ENCODE results near the gene MLEC.

Gene MLEC

DNA sequence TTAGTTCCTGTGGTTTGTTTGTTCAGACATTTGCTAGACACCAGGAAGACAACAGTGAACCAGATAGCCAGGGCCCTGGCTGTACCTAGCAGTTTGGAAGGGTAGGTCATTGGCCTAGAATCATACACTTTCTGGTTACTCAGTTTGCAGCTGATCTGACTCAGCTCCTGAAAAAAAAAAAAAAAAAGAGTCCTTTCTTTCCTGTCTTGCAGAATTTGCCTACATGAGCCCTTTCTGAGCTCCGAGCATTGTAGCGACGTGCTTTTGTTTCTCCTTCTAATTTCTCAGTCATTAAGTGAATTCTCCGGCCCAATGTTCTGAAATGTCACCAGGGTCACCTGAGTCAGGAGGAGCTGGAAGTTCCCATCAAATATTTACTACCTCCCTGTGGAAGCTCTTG, 44.1 kb upstream of the MLEC start:
- H3K36me3 ChIP-seq (ENCODE audit: control insufficient read depth, insufficient read depth, low read length), result no peaks in the 10 kb centered on the region
- H2AFZ ChIP-seq, result peak overlapping the region; percentile 50
- peaks cover 41% of the 10 kb centered on the region for H3K4me1 ChIP-seq
- H3K27me3 ChIP-seq (ENCODE audit: control insufficient read depth, insufficient read depth, low read length), result no peaks in the 10 kb centered on the region
- H3K27ac ChIP-seq, result peak overlapping the region; percentile 43
- peaks cover 24% of the 10 kb centered on the region for H3K79me2 ChIP-seq
- H3K9me3 ChIP-seq (ENCODE audit: control insufficient read depth, low read length), result no peaks in the 10 kb centered on the region
- H3K9ac ChIP-seq, result no peak overlapping the region
- no peak overlapping the region for H3K4me2 ChIP-seq (ENCODE audit: low read length)
- TF ChIP-seq, protein P1, sequence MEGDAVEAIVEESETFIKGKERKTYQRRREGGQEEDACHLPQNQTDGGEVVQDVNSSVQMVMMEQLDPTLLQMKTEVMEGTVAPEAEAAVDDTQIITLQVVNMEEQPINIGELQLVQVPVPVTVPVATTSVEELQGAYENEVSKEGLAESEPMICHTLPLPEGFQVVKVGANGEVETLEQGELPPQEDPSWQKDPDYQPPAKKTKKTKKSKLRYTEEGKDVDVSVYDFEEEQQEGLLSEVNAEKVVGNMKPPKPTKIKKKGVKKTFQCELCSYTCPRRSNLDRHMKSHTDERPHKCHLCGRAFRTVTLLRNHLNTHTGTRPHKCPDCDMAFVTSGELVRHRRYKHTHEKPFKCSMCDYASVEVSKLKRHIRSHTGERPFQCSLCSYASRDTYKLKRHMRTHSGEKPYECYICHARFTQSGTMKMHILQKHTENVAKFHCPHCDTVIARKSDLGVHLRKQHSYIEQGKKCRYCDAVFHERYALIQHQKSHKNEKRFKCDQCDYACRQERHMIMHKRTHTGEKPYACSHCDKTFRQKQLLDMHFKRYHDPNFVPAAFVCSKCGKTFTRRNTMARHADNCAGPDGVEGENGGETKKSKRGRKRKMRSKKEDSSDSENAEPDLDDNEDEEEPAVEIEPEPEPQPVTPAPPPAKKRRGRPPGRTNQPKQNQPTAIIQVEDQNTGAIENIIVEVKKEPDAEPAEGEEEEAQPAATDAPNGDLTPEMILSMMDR (IDR thresholded peaks at IDR 0.05), result no peak
- H3K4me3 ChIP-seq (ENCODE audit: low read depth, low read length), result no peak overlapping the region

DNA sequence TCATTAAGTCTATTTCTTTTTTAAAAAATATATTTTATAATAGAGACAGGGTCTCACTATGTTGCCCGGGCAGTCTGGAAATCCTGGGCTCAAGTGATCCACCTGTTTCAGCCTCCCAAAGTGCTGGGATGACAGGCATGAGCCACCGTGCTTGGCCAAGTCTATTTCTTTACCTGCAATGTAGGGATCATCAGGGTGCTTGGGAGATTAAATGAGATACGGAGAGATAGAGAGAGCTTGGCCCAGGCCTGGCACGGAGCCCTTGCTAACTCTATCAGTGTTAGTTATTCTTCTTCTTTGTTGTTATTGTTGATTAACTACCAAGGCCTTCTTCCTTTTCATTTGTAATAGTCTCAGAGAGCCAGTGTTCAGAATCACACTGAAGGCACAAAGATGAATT, 43.4 kb upstream of the MLEC start:
- no peaks in the 10 kb centered on the region for H3K9me3 ChIP-seq (ENCODE audit: control insufficient read depth, low read length)
- H3K79me2 ChIP-seq, result peaks cover 31% of the 10 kb centered on the region
- H3K27me3 ChIP-seq (ENCODE audit: control insufficient read depth, insufficient read depth, low read length), result no peaks in the 10 kb centered on the region
- H2AFZ ChIP-seq, result no peak overlapping the region
- peaks cover 48% of the 10 kb centered on the region for H3K4me1 ChIP-seq
- no peak overlapping the region for H3K4me2 ChIP-seq (ENCODE audit: low read length)
- no peaks in the 10 kb centered on the region for H3K36me3 ChIP-seq (ENCODE audit: control insufficient read depth, insufficient read depth, low read length)
- no peak overlapping the region for H3K9ac ChIP-seq
- TF ChIP-seq, protein P1 (IDR thresholded peaks at IDR 0.05), result no peak
- H3K27ac ChIP-seq, result peak overlapping the region; percentile 11
- no peak overlapping the region for H3K4me3 ChIP-seq (ENCODE audit: low read depth, low read length)

DNA sequence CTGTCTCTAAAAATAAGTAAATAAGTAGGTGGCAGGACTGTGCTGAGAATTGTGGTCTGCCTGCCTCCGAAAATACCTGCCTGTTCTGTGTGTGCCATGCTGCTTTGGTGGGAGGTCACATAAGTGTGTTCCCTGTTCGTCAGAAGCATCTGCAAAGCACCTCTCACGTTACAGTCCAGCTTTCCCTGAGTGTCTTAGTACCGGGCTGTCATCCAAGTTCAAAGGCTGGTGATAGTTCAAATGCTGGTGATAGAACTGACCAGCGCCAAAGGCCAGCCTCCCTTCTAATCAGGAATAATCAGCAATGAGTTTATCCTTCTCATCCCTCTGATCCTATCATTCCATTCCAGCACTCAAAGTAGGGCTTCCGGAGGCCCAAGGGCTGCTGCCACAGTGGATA, 40.9 kb upstream of the MLEC start:
- no peaks in the 10 kb centered on the region for H3K27me3 ChIP-seq (ENCODE audit: control insufficient read depth, insufficient read depth, low read length)
- H3K27ac ChIP-seq, result peak overlapping the region; percentile 83

DNA sequence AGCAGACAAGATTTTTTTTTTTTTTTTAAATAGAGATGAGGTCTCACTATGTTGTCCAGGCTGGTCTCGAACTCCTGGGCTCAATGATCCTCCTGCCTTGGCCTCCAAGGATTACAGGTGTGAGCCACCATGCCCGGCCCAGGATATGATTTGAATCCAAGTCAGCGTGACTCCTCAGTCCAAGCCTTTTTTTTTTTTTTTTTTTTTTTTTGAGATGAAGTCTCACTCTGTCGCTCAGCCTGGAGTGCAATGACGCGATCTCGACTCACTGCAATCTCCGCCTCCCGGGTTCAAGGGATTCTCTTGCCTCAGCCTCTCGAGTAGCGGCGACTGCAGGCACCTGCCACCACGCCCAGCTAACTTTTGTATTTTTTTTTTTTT, 39.6 kb upstream of the MLEC start:
- Histone ChIP-seq H3K9ac (no peak overlapping the region), H3K4me1 (peaks cover 45% of the 10 kb centered on the region), H3K27me3 (ENCODE audit: control insufficient read depth, insufficient read depth, low read length) (no peaks in the 10 kb centered on the region), H3K4me2 (ENCODE audit: low read length) (no peak overlapping the region), H3K4me3 (ENCODE audit: low read depth, low read length) (no peak overlapping the region), H3K27ac (peak overlapping the region; percentile 83), H3K79me2 (peaks cover 28% of the 10 kb centered on the region), H2AFZ (no peak overlapping the region), H3K9me3 (ENCODE audit: control insufficient read depth, low read length) (no peaks in the 10 kb centered on the region), H3K36me3 (ENCODE audit: control insufficient read depth, insufficient read depth, low read length) (no peaks in the 10 kb centered on the region)
- TF ChIP-seq, protein P1 (IDR thresholded peaks at IDR 0.05), result no peak

More for the DNA sequence above, 40.9 kb upstream of the MLEC start:
- Histone ChIP-seq H2AFZ (peak overlapping the region; percentile 29), H3K79me2 (peaks cover 35% of the 10 kb centered on the region), H3K4me1 (peaks cover 55% of the 10 kb centered on the region), H3K4me3 (ENCODE audit: low read depth, low read length) (no peak overlapping the region), H3K9me3 (ENCODE audit: control insufficient read depth, low read length) (no peaks in the 10 kb centered on the region), H3K4me2 (ENCODE audit: low read length) (no peak overlapping the region), H3K9ac (no peak overlapping the region), H3K36me3 (ENCODE audit: control insufficient read depth, insufficient read depth, low read length) (no peaks in the 10 kb centered on the region)
- TF ChIP-seq, protein P1 (IDR thresholded peaks at IDR 0.05), result no peak

DNA sequence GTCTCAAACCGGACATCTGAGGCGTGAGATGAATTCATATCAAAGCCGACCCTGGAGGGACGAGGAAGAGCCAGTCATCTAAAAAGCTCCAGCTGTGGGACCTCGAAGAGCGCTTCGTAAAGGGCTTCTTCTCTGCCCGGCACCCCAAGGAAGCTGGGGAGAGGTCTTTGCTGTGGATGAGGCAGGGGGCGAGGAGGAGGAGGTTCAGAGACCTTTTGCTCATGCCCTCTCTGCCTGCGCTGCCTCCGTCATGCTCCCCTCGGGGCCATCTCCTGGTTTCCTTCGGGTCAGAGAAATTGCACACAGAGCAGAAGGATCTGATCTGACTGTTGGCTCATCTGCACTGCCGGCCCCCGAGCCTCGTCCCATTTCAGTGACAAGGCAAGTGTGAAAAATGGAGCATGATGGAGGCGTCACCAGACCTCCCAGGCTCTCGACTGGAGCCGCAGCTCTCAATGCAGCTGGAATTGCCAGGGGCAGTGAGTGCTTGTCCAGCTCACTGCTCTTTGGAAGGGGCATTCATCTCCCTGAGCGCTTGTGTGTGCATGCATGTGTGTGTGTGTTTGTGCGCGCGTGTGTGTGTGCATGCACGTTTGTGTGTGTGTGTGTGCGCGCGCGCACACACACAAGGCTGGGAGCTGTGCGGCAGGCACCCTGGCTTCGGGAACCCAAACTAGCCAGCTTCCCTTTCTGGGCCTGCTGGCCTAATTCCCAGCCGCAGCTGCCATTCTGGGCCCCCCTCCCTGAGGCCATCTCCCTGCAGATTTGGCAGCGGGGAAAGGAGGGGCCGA, 37.3 kb upstream of the MLEC start:
- H3K36me3 ChIP-seq (ENCODE audit: control insufficient read depth, insufficient read depth, low read length), result no peaks in the 10 kb centered on the region
- H3K27ac ChIP-seq, result no peak overlapping the region
- no peak overlapping the region for H3K9ac ChIP-seq
- H3K4me2 ChIP-seq (ENCODE audit: low read length), result peak overlapping the region; percentile 38
- H3K27me3 ChIP-seq (ENCODE audit: control insufficient read depth, insufficient read depth, low read length), result no peaks in the 10 kb centered on the region
- H3K4me1 ChIP-seq, result peaks cover 33% of the 10 kb centered on the region
- H3K4me3 ChIP-seq (ENCODE audit: low read depth, low read length), result no peak overlapping the region
- H2AFZ ChIP-seq, result peak overlapping the region; percentile 76
- TF ChIP-seq, protein P1 (IDR thresholded peaks at IDR 0.05), result no peak
- no peaks in the 10 kb centered on the region for H3K9me3 ChIP-seq (ENCODE audit: control insufficient read depth, low read length)
- H3K79me2 ChIP-seq, result peaks cover 20% of the 10 kb centered on the region

All from parathyroid adenoma (tissue), 2 donors.